Epidermal melanocyte (primary cell): ENCODE results near the gene STX10.

ENCODE experiments used
- DNase-seq: peaks from one replicate; pipeline ENCODE4 v3.0.0; 2011; ENCODE audit warnings: low spot score; ENCODE audit not compliant: insufficient read length

Gene STX10

GRCh38 chr19:13146763-13147563, 3.2 kb downstream of the STX10 start:
- DNase-seq = no peak

- no peak for DNase-seq
Measured at GRCh38 chr19:13139633-13140311, 10.4 kb downstream of the STX10 start.

- no peak for DNase-seq
Measured at GRCh38 chr19:13138916-13139198, 11.3 kb downstream of the STX10 start.

DNA sequence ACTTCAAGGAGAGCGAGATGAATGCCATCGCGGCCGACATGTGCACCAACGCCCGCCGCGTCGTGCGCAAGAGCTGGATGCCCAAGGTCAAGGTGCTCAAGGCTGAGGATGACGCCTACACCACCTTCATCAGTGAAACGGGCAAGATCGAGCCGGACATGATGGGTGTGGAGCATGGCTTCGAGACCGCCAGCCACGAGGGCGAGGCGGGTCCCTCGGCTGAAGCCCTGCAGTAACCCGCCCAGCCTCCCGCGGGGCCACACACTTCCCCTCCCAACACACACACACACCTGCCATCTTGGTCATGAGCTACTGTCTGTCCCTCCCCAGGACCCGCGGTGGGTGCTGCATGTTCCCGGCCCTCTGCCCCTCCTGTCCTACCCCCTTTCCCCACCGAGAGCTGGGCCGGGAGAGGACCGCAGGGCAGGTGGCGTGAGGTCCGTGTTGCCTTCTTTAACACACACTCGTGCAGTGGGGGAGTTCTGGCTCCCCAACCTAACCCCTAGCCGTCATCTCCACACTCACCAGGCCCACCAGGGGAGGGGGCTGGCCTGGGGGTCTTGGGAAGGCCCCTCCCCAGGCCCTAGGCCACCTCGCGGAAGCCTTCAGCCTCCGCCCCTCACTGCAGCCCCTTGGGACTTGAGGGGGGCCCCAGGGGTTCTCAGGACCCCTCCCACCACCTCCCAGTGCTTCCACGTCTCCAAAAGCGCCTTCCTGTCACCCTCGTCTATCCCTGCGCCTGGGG, 11.8 kb downstream of the STX10 start:
- DNase-seq = no peak

DNA sequence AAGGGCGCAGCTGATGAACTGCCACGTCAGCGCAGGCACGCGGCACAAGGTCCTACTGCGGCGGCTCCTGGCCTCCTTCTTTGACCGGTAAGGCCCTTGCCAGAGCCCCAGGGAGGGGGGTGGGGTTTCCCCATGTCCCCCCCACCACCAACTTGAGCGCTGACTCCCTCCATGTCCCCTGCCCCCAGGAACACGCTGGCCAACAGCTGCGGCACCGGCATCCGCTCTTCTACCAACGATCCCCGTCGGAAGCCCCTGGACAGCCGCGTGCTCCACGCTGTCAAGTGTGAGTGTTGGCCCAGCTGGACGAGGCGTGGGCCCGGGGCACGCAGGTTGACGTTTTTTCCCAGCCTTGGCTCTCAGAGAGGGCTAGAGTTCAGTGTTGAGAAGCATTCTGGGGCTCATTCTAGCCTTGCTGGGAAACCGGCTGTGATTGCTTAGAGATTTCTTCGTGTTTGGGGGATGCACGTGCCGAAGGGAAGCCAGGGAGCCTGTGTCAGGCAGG, 12.8 kb downstream of the STX10 start:
- DNase-seq = no peak

DNA sequence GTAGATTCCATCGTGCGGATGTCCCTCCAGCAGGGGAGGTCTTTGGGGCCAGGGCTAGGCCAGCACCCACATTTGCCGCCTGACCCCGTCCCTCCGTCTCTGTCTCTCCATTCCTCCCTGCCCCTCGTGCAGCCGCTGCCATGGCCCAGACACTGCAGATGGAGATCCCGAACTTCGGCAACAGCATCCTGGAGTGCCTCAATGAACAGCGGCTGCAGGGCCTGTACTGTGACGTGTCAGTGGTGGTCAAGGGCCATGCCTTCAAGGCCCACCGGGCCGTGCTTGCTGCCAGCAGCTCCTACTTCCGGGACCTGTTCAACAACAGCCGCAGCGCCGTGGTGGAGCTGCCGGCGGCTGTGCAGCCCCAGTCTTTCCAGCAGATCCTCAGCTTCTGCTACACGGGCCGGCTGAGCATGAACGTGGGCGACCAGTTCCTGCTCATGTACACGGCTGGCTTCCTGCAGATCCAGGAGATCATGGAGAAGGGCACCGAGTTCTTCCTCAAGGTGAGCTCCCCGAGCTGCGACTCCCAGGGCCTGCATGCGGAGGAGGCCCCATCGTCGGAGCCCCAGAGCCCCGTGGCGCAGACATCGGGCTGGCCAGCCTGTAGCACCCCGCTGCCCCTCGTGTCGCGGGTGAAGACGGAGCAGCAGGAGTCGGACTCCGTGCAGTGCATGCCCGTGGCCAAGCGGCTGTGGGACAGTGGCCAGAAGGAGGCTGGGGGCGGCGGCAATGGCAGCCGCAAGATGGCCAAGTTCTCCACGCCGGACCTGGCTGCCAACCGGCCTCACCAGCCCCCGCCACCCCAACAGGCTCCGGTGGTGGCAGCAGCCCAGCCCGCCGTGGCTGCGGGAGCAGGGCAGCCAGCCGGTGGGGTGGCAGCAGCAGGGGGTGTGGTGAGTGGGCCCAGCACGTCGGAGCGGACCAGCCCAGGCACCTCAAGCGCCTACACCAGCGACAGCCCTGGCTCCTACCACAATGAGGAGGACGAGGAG, 14.8 kb downstream of the STX10 start:
- DNase-seq = no peak

- no peak for DNase-seq
Measured at GRCh38 chr19:13134626-13135025, 15.5 kb downstream of the STX10 start.

- no peak for DNase-seq
Measured at GRCh38 chr19:13133241-13133870, 16.8 kb downstream of the STX10 start.

DNA sequence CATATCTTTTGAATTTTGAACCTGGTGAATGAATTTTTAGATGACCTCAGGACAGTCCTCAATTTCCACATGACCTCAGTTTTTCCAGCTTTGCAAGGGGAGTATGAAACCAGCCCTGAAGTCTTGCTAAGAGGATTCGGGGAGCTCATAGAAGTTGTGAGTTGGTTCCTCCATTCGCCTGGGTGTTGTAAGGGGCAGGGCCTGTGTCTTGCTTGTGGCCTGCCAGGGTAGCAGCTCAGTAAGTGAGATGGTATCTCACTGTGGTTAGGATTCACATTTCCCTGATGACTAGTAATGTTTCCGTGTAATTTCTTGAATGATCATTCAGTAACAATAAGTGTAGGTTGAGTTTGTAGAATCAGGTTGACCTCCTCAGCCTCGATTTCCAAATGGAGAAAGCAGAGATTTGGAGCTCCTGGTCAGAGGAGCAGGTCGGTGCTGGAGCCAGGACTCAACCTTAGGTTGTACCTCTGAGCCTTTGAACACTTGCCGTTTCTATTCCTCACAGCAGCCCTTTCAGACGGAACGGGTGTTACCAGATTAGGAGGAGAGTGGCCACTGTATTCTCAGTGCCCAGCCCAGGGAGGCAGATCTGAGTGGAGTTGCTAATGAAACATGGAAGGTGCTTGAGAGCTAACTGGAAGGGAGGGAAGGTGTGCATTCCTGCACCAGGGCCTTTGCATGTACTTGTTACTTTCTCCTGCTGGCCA, 17.5 kb downstream of the STX10 start:
- no peak for DNase-seq

GRCh38 chr19:13130886-13131490, 19.2 kb downstream of the STX10 start:
- no peak for DNase-seq

- no peak for DNase-seq
Measured at GRCh38 chr19:13129384-13129783, 20.8 kb downstream of the STX10 start.

GRCh38 chr19:13128583-13128982, 21.6 kb downstream of the STX10 start:
- no peak for DNase-seq

- no peak for DNase-seq
Measured at GRCh38 chr19:13127811-13128575, 22.2 kb downstream of the STX10 start.

- DNase-seq = no peak
Measured at GRCh38 chr19:13127051-13127450, 23.1 kb downstream of the STX10 start.

- no peak for DNase-seq
Measured at GRCh38 chr19:13122980-13123957, 26.9 kb downstream of the STX10 start.

DNA sequence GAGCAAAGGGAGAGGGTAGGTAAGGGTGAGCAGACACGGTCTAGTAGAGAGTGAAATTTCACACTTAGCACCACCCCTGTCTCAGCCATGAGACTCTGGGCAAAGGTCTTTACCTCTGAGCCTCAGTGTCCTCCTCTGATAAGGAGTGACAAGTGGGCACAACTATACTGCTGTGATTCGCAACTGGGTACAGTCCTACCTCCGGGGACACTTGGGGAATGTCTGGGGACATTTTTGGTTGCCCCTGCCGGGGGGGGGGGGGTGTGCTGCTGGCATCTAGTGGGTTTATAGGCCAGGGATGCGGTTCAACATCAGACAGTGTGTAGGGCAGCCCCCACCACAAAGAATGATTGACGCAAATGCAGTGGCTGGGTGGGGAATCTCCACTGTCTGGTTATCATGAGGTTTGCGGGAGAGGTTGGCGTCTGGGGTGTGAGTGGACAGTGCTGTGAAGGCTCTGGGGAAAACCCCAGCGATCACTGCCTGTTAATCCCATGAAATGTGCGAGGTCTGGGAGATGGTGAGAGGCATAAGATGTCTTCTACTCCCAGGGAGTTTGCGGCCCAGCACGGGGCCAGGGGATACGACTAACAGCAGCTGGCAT, 27.8 kb downstream of the STX10 start:
- no peak for DNase-seq
